K562 (cell line): ENCODE data around the gene CHRM4. TPM values are rescaled to one million over a fixed set of nuclear protein-coding genes. Genes with fewer than 3 reads are reported as not detected.

Source experiments
- ASH1L ChIP-seq: fragments of 450-650 bp; IDR thresholded peaks from 2 replicates; pipeline ENCODE4 v1.6.1; 2018; ENCODE audit warnings: borderline replicate concordance, mild to moderate bottlenecking, low read depth; ENCODE audit not compliant: partially characterized antibody
- ATF1 ChIP-seq, 2 experiments: fragments of 450-650 bp in 1 of 2; IDR thresholded peaks; 2 replicates each; pipeline ENCODE4 v1.6.1; 2016; ENCODE audit warnings: missing compliant biosample characterization in 1 of 2, missing genetic modification characterization in 1 of 2
- ATF7 ChIP-seq: fragments of 450-650 bp; IDR thresholded peaks from 2 replicates; pipeline ENCODE4 v1.7.1; 2014; ENCODE audit warnings: mild to moderate bottlenecking, moderate library complexity
- CTCF ChIP-seq, 3 experiments: IDR thresholded peaks in 2 of 3; conservative IDR thresholded peaks in 1 of 3; 2 replicates each; pipeline ENCODE4 v1.5.1; 2011 to 2012; ENCODE audit warnings: low read length in 3 of 3, mild to moderate bottlenecking in 3 of 3, control low read depth in 2 of 3, improper control_type of control experiment in 1 of 3, inconsistent platforms in 1 of 3, low read depth in 1 of 3, mixed read lengths in 1 of 3, moderate library complexity in 1 of 3; ENCODE audit not compliant: insufficient read depth in 2 of 3
- FOXP1 ChIP-seq: sonication (generic); formaldehyde crosslinking; IDR thresholded peaks from 2 replicates; pipeline ENCODE4 v1.8.0; 2022; ENCODE audit warnings: mild to moderate bottlenecking, missing genetic modification reagents
- HDAC6 ChIP-seq: IDR thresholded peaks from 2 replicates; pipeline ENCODE4 v1.6.1; 2012; ENCODE audit warnings: low read depth, mild to moderate bottlenecking, control low read depth, inconsistent platforms, low read length, moderate library complexity
- KLF13 ChIP-seq: fragments of 450-650 bp; IDR thresholded peaks from 2 replicates; pipeline ENCODE4 v1.6.1; 2016; ENCODE audit warnings: missing genetic modification characterization, low read depth, mild to moderate bottlenecking, missing compliant biosample characterization, moderate library complexity, borderline replicate concordance
- MTA1 ChIP-seq: fragments of 450-650 bp; IDR thresholded peaks from 2 replicates; pipeline ENCODE4 v1.6.1; 2017; ENCODE audit warnings: borderline replicate concordance
- VEZF1 ChIP-seq: fragments of 200-800 bp; sonication (Bioruptor generic); IDR thresholded peaks from 2 replicates; pipeline ENCODE4 v1.6.1; 2017; ENCODE audit warnings: missing genetic modification characterization, missing compliant biosample characterization
- ZNF12 ChIP-seq: sonication (generic); formaldehyde crosslinking; IDR thresholded peaks from 2 replicates; pipeline ENCODE4 v1.4.0; 2020; ENCODE audit warnings: mild to moderate bottlenecking, missing genetic modification reagents
- ZNF174 ChIP-seq: fragments of 250-450 bp; sonication (Bioruptor Pico); IDR thresholded peaks from 2 replicates; pipeline ENCODE4 v1.4.0; 2020; ENCODE audit warnings: mild to moderate bottlenecking
- ZNF24 ChIP-seq: fragments of 450-650 bp; IDR thresholded peaks from 2 replicates; pipeline ENCODE4 v1.6.1; 2016
- ZNF316 ChIP-seq: fragments of 450-650 bp; IDR thresholded peaks from 2 replicates; pipeline ENCODE4 v1.6.1; 2016
- ZNF77 ChIP-seq: fragments of 250-450 bp; sonication (Bioruptor Pico); IDR thresholded peaks from 2 replicates; pipeline ENCODE4 v1.5.0; 2020
- polyA plus RNA-seq, 8 experiments: library from polyadenylated mRNA; depleted of rRNA in 4 of 8; stranded (reverse) in 5 of 8; unstranded in 3 of 8; fragments of >200 nt; fragmentation: Nextera tagmentation in 2 of 8; fragmentation: Illumina TruSeq in 1 of 8; extraction: Ambion mirVana in 2 of 8; extraction: Trizol in 1 of 8; gene quantifications; 2 replicates each; pipeline versions ENCODE4 v1.2.1 to v1.2.3, GENCODE V29; 2011 to 2014; ENCODE audit warnings: inconsistent platforms in 1 of 8, missing spikeins in 1 of 8
- total RNA-seq, 7 experiments: library from RNA; depleted of rRNA in 6 of 7; stranded (reverse); fragments of >200 nt in 6 of 7; fragmentation: Illumina TruSeq in 2 of 7; extraction: Trizol in 2 of 7; gene quantifications; 2 replicates each; pipeline versions ENCODE4 v1.2.1 to v1.2.3, GENCODE V29; 2011 to 2021; ENCODE audit warnings: low replicate concordance in 1 of 7
- TF ChIP-seq, protein P1 (sequence below): IDR thresholded peaks from 2 replicates; pipeline ENCODE4 v1.6.1; 2016; ENCODE audit warnings: missing genetic modification characterization, missing compliant biosample characterization
- TF ChIP-seq, protein P2 (sequence below): sonication (generic); formaldehyde crosslinking; IDR thresholded peaks from 2 replicates; pipeline ENCODE4 v1.8.0; 2022; ENCODE audit warnings: missing genetic modification reagents, mild to moderate bottlenecking, borderline replicate concordance

Gene CHRM4
- total and polyA plus RNA-seq, 9 of the 15 experiments (the other 6 are each of a cell fraction or from before 2014, with no cell fraction given), result 0.22 to 1.3 (median 0.40) TPM; not detected in 2

DNA sequence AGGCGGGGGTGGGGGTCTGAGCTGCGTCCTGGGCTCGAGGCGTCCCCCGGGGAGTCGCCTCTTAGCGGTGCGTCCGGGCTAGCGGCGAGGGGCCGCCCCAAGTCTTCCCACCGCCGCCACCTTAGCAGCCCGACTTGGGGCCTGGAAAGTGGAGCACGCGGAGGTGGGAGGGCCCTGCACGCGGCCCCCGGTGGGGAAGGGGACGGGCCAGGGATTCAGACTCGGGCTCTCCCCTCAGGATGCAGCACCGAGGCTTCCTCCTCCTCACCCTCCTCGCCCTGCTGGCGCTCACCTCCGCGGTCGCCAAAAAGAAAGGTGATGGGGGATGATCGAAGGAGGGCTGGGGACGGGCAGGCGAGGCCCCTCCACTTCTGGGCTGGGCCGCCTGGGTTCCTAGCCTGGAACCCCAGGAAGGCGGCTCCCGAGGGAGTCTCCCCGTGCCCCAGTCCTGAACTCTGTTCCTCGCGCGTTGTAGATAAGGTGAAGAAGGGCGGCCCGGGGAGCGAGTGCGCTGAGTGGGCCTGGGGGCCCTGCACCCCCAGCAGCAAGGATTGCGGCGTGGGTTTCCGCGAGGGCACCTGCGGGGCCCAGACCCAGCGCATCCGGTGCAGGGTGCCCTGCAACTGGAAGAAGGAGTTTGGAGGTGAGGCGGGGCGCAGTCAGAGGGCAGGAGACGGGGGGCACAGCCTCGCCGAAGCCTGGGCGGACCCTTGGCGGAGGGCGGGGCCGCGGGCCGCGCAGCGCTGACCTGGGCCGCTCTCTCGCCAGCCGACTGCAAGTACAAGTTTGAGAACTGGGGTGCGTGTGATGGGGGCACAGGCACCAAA, 9.5 kb downstream of the CHRM4 start (continued):
- TF ChIP-seq VEZF1 (CRISPR knock-in tag), result 0 out of 2 replicates have a peak, but pooled peaks have one; percentile 9
- TF ChIP-seq, protein P1, sequence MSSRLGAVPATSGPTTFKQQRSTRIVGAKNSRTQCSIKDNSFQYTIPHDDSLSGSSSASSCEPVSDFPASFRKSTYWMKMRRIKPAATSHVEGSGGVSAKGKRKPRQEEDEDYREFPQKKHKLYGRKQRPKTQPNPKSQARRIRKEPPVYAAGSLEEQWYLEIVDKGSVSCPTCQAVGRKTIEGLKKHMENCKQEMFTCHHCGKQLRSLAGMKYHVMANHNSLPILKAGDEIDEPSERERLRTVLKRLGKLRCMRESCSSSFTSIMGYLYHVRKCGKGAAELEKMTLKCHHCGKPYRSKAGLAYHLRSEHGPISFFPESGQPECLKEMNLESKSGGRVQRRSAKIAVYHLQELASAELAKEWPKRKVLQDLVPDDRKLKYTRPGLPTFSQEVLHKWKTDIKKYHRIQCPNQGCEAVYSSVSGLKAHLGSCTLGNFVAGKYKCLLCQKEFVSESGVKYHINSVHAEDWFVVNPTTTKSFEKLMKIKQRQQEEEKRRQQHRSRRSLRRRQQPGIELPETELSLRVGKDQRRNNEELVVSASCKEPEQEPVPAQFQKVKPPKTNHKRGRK (tag), result no peak
- no peak for TF ChIP-seq ATF1 (CRISPR knock-in tag; IDR thresholded peaks at IDR 0.05)
- no peak for TF ChIP-seq ATF1 (tag; IDR thresholded peaks at IDR 0.05)
- TF ChIP-seq HDAC6, result no peak
- TF ChIP-seq FOXP1, result no peak
- no peak for TF ChIP-seq ZNF316
- no peak for TF ChIP-seq ZNF174
- no peak for TF ChIP-seq CTCF (IDR thresholded peaks at IDR 0.05 in 2 of 3, conservative IDR thresholded peaks at IDR 0.05 in 1 of 3; ENCODE audit: insufficient read depth in 2 of 3, low read depth in 1 of 3, low read length in 3 of 3)
- TF ChIP-seq, protein P2, sequence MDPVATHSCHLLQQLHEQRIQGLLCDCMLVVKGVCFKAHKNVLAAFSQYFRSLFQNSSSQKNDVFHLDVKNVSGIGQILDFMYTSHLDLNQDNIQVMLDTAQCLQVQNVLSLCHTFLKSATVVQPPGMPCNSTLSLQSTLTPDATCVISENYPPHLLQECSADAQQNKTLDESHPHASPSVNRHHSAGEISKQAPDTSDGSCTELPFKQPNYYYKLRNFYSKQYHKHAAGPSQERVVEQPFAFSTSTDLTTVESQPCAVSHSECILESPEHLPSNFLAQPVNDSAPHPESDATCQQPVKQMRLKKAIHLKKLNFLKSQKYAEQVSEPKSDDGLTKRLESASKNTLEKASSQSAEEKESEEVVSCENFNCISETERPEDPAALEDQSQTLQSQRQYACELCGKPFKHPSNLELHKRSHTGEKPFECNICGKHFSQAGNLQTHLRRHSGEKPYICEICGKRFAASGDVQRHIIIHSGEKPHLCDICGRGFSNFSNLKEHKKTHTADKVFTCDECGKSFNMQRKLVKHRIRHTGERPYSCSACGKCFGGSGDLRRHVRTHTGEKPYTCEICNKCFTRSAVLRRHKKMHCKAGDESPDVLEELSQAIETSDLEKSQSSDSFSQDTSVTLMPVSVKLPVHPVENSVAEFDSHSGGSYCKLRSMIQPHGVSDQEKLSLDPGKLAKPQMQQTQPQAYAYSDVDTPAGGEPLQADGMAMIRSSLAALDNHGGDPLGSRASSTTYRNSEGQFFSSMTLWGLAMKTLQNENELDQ (CRISPR knock-in tag), result 0 out of 2 replicates have a peak, but pooled peaks have one; percentile 43
- TF ChIP-seq ASH1L, result no peak
- no peak for TF ChIP-seq ZNF77 (CRISPR knock-in tag)
- no peak for TF ChIP-seq ZNF12 (CRISPR knock-in tag)
- TF ChIP-seq KLF13 (tag), result no peak
- no peak for TF ChIP-seq ZNF24
- no peak for TF ChIP-seq ATF7
- no peak for TF ChIP-seq MTA1
